A204.1 (cell line): ENCODE data around the gene VAMP4.
"Not testable (repeated sequence)": the region's sequence is repeated elsewhere in the genome, so short reads cannot be mapped to it uniquely, and the experiment has no call there.

Source experiments
- FAIRE-seq: peaks from 2 replicates; lab custom pipeline; 2012; peaks lifted over from hg19 to GRCh38; lab: Jason Lieb, UNC

VAMP4 gene

DNA sequence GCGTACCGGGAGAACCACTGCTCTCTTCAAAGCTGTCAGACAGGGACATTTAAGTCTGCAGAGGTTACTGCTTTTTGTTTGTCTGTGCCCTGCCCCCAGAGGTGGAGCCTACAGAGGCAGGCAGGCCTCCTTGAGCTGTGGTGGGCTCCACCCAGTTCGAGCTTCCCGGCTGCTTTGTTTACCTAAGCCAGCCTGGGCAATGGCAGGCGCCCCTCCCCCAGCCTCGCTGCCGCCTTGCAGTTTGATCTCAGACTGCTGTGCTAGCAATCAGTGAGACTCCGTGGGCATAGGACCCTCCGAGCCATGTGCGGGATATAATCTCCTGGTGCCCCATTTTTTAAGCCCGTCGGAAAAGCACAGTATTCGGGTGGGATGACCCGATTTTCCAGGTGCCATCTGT is 46.1 kb downstream of the VAMP4 start:
- not testable (repeated sequence) for FAIRE-seq

GRCh38 chr1:171693541-171693940 is 48.3 kb downstream of the VAMP4 start:
- not testable (repeated sequence) for FAIRE-seq

DNA sequence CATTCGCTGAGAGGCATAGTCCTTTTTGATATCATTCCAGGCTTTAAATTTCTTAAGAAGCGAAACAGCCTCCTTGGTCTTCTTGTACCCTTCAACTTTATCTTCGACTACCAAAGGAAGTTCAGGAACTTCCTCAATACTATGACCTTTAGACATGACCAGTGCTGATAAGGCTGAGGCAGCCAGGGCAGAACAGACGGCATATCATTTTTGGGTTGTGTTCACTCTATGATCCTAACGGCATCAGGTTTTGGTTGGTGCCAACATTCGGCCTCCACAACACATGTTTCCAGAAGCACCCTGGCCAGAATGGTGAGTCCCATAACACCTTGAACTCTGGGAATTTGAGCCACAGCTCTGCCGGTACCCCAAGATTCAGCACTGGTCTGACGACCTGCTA is 58.0 kb downstream of the VAMP4 start:
- no peak for FAIRE-seq

GRCh38 chr1:171680339-171680738 is 61.5 kb downstream of the VAMP4 start:
- FAIRE-seq: no peak

- FAIRE-seq: no peak
Observed at GRCh38 chr1:171676823-171677222, 65.0 kb downstream of the VAMP4 start.

DNA sequence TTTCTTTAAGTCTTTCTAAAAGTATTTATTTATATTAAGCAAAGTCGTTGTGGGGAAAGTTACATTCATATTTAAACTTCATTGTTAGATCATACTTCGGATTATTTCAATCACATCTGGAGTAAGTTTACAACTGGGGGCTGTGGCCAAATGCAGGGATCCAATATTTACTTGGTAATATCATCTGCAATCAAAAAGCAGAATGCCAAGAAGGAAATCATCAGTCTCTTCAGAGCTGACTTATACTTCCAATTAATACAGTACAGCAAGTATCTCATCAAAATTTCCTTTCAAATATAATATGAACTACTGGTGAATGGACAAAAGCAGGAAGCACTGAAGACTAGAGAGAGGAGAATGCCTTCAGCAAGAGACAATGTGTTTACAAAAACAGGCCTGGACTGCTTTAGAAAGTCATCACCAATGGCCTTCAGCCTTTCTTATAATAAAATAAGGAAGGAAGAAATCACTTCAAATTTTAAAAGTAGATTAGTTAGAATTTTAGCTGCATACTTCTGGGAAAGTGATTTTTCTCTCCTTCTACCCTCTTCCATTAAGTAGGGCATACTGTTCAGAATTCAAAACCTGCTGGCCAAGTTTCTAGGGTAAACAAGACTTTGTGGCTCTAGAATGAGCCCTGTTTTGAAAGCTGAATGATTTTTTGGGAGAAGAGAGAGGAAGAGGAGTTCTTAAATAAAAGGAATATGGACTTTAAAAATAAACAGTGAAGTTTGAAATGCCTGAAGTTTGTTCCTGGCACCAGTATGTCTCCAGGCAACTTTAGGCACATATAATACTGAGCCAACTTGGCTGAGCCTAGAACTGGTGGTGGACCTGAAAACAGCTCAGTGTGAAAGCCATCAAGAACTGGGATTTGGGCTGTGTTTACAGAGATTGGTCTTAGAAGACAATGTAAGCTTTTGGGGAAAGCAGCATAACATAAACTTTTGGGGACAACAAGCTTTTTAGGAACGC is 67.1 kb downstream of the VAMP4 start:
- no peak for FAIRE-seq

GRCh38 chr1:171670739-171671138 is 71.1 kb downstream of the VAMP4 start:
- FAIRE-seq: no peak

GRCh38 chr1:171668372-171668771 is 73.5 kb downstream of the VAMP4 start:
- FAIRE-seq: no peak

GRCh38 chr1:171666114-171666769 is 75.6 kb downstream of the VAMP4 start:
- FAIRE-seq: no peak

- FAIRE-seq: no peak
Observed at GRCh38 chr1:171664976-171665375, 76.9 kb downstream of the VAMP4 start.

DNA sequence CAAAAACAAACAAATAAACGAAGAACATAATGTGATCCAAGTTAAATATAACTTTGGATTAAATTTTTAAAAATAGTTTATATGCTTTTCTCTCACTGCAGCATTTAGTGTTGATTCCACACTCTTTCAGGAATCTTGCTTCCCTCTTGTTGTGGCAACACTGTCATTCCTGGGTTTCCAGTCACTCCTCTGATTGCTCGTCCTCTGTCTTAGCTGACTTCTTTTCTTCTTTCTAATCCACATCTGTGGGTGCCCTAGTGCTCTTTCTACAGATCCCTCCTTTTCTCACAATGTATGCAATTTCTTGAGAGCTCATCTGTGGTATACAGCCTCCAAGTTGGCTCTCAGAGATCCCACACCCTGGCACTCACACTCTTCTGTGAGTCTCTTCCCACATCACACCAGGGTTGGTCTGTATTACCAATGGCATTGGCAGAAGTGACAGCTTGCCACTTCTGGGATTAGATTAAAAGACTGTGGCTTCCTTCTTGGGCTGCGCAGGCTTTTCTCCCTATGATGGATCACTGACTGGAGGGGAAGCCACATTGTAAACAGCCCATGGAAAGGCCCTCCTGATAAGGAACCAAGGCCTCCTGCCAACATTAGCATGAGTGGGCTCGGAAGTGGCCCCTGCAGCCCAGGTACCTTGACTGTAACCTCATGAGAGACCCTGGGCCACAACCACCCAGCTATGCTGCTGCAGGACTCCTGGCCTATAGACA is 77.8 kb downstream of the VAMP4 start:
- FAIRE-seq: no peak

- no peak for FAIRE-seq
Observed at GRCh38 chr1:171663036-171663853, 78.6 kb downstream of the VAMP4 start.

DNA sequence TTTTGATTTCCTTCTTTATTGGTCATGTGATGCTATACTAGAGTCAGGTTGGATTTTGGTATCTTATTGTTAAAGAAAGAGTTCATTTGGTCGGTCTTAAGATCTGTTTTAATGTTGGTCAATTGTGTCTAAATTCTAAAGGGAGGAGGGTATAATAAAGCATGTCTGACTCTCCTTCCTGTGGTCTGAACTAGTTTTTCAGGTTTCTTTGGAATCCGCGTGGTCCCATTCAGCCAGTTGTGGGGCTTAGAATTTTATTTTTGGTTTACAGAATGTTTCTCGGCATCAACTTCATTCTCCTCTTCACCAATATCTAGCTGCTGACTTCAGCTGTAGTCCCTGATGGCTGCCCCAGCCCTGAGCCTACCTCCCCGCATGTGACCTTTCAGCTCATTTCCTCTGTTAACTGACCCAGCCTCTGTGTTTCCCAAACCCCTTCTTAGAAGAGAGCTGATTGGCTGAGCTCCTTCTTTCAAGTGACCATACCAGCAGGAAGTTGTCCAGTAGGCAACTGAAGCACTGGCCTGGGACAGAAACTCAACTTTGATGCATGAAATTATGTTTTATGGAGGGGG is 80.7 kb downstream of the VAMP4 start:
- FAIRE-seq: no peak

- not testable (repeated sequence) for FAIRE-seq
Observed at GRCh38 chr1:171656206-171656605, 85.7 kb downstream of the VAMP4 start.

DNA sequence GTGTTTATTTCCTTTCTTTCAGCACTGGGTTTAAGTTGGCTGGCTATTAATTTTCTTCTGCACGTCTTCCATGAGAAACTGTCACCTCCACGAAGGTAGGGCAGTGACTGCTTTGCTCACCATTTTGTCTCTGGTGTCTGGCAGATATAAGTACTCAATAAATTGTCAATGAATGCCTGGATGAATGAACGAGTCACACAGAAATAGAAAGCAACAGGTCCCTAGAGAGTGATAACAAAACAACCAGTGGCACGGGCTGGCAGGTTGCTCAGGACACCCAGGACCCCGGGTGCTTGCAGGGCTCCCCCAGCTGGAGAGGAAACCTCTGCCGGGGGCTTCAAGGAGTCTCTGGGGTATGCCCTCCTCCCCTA is 86.1 kb downstream of the VAMP4 start:
- FAIRE-seq: no peak

DNA sequence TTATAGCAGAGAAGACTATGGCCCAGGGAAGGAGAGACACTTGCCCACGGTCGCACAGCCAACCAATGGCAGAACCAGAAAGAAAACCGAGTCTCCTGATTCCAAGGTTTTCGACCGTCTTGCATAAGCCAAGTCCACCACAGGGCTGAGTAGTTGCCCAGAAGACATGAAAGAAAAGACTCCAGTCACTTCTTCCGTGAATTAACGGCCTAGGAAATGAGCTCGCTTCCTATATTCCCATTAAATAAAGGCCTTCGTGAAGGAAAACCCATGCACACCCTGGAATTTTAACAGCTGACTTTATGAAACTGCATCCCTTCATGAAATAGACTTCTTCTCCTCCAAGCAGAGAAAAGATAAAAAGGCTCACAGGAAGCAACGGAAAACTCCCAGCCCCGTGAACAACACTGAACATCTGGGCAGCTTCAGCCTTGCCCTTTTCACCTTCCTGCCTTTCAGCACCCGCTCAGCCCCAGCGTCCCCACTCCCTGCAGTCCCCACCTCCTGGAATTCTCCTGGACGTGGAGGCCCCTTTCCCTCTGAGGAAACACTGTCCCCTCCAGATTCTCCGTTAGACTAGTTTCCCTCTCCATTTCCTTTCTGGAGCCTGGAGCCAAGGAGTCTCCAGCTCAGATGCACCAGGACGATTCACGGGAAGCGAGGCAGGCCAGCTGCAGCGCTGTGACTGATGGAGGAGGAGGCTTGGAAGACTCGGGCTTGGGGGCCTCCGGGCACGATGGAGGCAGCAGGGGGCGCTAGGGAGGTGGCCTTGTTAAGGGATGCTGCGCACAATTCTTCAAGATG is 86.7 kb downstream of the VAMP4 start:
- FAIRE-seq: no peak

DNA sequence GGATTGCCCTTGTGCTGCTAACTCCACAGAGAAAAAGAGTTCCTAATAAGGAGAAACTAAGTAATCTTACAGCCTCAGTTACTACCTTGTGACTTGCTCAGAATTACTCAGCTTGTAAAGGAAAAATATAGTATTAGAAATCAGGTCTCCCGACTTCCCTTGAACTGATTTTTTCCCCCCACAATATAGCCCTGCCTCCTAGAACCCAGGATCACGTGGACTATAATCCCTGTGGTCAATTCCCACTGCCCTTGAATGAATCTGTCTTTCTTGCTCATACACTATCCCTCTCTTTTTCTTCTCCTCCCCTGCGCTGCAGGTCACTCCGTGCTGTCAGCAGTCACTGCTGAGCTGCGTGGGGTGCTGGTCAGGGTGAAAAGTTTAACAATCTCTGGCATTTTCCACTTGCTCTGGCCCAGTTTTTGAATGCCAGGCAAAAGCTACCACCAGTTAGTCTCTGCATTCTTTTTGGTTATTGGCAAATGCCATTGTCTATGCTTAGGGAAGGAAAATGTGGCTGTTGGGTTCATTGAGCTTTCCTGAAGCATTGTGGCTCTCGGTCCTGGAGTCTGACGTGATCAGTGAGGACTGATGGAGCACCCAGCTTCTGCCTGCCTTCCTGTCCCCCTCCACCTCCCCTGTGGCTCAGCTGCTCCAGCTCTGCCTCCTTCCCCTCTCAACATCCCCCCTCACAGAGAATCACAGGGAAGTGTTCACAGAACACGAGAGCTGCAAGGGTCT is 87.5 kb downstream of the VAMP4 start:
- FAIRE-seq: no peak

DNA sequence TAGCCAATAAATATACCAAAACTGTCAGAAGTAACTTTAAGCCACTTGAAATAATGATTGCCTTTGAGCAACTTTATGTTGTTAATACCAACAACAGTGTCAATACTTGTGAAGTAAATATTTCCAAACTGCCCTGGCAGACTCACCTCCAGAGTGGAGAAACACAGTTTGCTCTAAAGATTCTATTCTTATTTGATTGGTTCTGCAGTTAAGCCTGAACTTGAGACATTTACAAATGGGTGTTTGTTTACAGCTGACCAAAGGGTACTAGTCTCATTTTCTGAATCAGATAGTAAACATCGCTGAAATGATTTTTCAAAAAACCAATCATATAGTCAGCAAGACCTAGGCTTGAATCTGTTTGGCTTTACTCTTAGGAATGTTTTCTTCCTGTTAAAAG is 88.1 kb downstream of the VAMP4 start:
- no peak for FAIRE-seq

- FAIRE-seq: no peak
Observed at GRCh38 chr1:171652234-171652822, 89.5 kb downstream of the VAMP4 start, which contains the start of gene MYOC. TSS of gene MYOC (minus strand) at chr1:171652688. CDS start at chr1:171652611, 77 bp downstream.
